Hypothalamus (tissue), 51 donors: ENCODE data around the gene IL17B.
A peak's percentile ranks its signal among the peaks of the same experiment; 100 is the strongest.
"Not testable (repeated sequence)": the region's sequence is repeated elsewhere in the genome, so short reads cannot be mapped to it uniquely, and the experiment has no call there.

Experiments used
- DNase-seq, 51 donors: peaks; one replicate each; lab custom pipeline; 2025; lab: John Stamatoyannopoulos, UW

Gene IL17B

DNA sequence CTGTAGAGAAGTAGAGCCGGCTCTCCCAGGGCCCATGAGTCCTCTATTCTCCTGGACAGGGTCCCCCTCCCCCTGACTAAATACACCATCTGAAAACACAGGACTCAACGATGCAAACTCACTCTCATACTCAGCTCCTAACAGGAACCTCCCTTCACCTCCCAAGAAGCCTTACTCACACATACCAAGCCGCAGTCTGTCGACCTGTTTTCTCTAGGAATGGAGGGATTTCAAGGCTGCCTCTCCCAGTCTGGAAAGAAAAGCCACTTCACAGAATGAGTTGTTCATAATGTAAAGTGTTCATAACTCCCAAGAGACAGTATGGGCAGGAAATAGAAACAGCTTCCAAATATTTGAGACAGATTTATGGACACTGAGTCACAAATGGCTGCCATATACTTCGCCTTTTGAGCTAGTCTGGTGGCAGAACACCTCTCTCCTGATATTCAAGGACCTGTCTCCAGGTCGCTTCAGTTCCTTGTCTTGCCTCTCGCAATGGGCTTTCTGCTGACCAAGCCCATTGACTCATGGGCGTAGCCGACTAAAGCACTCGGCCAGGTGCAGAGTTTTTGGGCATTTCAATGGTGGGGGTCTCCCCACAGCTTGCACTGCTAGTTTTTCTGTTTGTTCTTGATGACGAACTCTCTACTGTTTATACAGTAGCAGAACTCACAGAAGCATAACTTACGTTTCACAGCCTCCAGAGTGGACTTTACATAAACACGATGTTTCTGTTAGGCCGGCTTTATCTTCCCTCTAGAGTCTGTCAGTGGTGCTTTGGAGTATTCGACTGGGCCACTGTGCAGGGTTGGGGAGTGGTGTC, 25.0 kb upstream of the IL17B start:
- no peak for DNase-seq

DNA sequence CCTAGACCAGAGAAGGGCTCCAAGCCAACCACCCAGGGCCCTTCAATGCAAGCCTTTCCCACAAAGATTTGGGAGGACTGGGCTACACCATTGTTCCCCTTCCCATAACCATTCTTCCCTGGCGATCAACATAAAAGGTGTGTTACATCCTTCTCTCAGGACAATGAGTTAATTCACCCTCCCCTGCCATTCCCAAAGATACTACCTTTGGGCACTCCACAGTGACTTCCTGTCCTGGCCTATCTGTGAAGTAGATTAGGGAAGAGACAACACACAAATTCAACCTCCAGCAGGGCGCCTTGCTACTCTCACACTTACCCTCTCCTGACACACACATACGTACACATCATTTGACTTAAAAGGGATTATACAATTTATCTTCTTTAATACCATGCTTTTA, 23.2 kb upstream of the IL17B start:
- no peak for DNase-seq

DNA sequence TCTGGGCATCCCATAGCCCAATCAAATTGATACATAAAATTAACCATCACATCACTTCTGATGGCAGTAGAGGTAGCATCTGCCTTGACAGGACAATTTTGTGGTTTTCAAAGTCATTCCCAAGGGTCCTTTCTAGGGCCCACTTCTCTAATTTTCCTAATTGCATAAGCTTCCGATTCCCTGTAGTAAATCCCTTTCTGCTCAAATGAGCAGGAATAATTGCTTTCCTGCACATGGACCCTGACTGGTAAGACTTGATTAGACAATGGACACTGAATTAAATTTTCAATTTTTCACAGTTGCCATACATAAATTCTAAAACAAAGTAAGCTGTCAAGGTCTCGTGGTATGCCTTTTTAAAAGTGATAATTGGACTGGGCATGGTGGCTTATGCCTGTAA, 22.0 kb upstream of the IL17B start:
- no peak for DNase-seq

DNA sequence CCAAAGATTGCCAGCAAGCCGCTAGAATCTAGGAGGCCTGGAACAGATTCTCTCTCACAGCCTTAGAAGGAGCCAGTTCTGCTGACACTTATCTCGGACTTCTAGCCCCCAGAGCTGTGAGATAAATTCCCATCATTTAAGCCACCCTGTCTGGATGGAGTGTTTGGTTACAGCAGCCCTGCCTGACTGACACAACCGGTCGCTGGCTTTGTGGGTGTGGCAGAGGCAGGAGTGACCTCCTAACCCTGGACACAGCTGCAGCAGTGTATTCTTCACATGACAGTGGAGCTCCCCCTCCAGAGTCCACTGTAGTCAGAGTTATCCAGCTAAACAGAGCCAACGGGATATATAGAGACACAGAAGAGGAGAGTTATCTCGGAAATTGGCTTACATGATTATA, 21.2 kb upstream of the IL17B start:
- DNase-seq: no peak

DNA sequence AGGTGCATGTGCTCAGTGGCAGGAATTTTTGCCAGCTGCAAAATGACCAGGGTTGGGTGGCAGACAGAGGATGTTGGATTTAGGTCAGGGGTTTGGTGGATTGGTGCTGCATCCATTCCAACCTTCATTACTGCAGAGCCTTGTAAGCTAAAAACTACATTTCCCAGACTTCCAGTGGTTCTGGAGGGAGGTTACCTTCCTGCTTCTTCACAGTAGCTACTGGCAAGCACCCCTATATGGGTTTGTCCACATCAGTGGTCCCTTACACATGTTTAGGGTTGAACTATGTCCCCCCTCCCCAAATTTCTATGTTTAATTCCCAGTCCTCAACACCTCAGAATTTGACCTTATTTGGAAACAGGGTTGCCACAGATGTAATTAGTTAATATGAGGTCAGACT, 20.7 kb upstream of the IL17B start:
- no peak for DNase-seq

DNA sequence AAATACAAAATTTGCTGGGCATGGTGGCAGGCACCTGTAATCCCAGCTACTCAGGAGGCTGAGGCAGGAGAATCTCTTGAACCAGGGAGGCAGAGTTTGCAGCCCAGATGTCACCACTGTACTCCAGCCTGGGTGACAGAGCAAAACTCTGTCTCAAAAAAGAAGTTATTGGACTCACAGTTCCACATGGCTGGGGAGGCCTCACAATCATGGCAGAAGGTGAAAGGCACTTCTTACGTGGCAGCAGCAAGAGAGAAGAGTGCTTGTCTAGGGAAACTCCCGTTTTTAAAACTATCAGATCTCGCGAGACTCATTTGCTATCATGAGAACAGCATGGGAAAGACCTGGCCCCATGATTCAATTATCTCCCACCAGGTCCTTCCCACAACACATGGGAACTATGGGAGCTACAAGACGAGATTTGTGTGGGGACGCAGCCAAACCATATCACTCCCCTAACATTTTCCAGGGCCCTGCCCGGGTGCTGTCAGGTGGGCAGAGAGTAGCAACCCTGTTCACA, 19.7 kb upstream of the IL17B start:
- DNase-seq: not testable (repeated sequence)

DNA sequence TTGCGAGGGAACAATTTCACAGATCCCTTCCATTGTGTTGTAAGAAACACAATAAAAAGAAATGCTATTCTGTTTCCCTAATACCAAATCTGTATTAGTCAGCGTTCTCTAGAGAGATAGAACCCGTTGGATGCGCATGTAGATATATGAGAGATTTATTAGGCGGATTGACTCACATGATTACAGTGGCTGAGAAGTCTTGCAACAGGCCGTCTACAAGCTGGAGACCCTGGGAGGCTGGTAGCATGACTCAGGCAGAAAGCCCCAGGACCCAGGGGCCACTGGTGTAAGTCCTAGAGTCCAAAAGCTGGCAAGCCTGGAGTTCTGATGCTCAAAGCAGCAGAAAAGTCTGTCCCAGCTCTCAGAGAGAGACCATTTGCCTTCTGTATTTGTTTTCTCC, 18.4 kb upstream of the IL17B start:
- DNase-seq: no peak

DNA sequence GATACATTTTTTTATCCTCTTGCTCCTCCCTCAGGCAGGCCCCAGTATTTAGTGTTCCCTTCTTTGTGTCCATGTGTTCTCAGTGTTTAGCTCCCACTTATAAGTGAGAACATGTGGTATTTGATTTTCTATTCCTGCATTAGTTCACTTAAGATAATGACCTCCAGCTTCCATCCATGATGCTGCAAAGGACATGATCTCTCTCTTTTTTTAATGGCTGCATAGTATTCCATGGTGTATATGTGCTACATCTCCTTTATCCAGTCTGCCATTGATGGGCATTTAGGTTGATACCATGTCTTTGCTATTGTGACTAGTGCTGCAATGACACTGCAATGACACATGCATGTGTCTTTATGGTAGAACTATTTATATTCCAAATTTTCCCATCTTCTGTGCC, 15.9 kb upstream of the IL17B start:
- not testable (repeated sequence) for DNase-seq

DNA sequence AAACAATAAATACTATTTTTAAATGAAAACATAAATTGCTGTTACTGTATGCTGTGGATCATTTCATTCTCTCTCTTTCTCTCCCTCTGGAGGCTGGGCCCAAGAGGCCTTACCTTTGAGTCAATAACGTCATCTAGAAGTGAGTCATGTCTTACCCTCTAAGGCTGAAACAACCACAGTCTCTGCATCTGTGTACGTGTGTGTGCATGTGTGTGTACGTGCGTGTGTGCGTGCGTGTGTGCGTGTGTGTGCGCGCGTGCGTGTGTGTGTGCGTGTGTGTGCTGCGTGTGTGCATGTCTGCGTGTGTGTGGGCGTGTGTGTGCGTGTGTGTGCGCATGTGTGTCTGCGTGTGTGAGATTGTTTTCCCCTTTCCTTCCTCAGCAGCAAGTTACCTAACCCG, 13.6 kb upstream of the IL17B start:
- no peak for DNase-seq

DNA sequence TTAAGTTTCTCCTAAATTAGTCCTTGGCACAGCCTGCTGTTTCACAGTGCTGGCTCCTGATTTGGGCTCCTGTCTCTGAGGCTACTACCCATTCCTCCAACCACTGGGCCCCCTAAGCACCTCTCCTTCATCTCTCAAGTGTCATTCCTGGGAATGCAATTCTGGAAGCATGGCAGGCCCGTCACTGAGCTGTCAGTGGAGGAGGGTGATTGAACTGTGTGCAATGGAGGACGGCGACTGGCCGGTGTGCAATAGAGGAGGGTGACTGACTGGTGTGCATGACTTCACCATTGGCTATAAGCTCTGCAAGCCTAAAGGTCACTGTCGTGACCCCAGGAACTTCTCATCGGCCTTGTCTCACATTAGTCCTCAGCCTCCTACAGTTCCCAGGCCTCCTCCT, 12.4 kb upstream of the IL17B start:
- no peak for DNase-seq

DNA sequence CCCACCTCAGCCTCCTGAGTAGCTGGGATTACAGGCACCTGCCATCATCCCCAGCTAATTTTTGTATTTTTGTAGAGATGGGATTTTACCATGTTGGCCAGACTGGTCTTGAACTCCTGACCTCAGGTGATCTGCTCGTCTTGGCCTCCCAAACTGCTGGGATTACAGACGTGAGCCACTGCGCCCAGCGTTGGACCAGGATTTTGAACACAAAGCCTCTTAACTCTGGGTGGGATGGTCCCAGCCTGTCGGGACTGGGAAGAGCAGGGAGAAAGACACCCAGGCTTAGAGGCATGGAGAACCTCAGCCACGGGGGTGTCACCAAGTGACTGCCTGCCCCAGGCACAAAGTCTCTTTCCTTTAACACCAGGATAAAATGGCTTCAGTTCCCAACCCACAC, 12.0 kb upstream of the IL17B start:
- not testable (repeated sequence) for DNase-seq

DNA sequence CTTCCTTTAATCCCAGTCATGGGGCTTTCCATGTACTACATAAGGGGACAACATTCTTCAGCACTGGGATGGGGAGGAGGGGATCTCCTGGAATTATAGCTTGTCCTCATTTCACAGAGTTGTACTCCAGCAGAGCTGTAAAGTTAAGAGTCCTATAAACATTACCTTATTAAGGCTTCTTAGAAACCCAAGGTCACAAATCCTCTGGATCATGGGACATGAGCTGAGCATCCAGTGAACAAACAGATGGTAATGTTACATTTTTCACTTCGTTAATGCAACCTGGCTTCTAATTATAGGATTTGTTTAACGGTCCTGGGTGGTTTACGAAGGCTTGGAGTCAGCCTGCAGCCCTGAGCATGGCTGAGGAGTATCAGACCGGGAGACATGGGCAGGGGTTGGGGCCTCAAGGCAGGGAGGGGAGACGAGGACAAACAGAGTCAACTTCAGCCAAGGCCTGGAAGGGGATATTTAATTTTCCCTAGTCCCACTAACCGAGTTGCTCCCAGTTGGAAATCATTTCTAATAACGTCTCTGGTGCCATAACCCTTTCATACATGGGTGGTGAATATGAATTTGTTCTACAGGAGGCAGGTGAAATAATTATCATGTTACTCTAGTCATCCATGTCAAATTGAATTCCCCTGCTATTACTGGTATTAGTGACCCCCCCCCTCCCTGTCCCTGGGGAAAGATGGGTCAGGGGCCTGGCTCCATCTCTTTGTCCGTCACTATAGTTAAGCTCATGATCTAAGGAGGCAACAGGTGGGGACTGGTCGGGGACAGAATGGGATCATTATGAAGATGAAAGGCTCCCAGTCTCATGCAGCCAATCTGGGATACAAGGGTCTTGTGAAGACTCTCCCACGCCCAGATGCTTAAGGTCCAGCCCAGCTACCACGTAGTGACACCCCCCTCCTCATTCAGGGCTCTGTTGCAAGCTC, 10.7 kb upstream of the IL17B start:
- no peak for DNase-seq

DNA sequence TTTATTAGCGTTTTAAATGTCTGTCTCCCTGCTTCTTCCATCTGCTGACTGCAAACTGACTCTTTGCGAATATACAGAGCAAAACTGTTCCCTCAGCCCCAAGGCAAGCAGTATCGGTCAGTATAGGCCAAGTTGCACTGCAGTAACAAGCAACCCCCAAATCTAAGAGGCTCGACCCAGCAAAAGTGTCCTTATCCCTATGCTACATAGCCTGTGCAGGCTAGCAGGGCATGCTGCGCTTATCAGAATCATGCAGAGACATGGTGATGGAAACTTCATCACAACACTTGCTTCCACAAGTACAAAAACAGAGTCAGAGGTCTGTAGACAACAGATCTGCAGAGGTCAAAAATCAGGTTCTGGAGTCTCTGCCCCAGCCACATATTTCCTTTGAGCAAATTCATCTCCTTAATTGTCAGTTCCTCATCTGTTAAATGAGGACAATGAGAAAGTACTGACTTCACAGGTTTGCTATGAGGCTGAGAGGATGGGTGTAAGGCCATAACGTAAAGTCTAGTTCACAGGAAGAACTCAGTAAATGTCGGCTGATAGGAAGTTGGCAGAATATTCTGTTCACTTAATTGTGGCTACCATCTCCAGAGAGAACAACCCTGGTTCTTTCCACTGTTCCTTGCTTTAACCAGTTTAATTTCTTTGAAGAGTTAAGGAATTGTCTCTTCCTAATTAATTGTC, 9.6 kb upstream of the IL17B start:
- no peak for DNase-seq

DNA sequence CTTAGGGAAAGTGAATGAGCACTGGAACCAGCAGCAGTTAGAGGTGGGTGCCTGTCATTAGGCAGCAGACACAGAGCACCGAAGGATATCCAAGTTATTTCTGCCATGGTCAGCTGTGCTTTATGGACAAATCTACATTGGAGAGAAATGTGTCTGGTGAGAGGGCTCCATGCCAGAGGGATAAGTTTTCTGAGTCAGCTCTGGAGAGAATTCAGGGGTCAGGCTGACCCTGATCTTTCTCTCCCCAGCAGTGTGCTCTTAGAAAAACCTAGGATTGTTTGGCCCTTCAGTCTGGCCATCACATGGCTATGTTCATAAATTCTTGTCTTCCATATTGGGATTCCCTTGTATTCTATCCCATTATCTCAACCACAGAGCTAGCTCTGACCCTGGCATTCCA, 8.9 kb upstream of the IL17B start:
- no peak for DNase-seq

DNA sequence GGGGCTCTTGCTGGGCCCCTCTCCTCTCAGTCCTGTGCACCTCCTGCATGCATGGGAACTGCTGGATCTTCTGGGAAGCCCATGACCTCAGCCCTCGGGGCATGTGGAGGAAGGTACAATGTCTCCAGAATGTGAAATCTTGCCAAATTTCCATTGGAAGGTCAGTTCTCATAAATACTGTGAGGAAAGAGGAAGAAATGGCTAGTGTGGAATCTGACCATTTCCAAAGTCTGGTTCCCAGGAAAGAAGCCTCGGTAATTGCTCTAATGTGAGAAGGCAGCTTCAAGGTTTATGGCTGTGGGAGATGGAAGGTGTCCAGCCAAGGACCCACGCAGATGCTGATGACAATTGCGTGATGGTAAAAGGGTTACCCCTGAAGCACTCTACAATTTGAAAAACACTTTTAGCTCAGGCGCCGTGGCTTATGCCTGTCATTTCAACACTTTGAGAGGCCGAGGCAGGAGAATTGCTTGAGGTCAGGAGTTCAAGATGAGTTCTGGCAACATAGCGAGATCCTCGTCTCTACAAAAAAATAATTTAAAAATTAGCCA, 8.1 kb upstream of the IL17B start:
- no peak for DNase-seq

DNA sequence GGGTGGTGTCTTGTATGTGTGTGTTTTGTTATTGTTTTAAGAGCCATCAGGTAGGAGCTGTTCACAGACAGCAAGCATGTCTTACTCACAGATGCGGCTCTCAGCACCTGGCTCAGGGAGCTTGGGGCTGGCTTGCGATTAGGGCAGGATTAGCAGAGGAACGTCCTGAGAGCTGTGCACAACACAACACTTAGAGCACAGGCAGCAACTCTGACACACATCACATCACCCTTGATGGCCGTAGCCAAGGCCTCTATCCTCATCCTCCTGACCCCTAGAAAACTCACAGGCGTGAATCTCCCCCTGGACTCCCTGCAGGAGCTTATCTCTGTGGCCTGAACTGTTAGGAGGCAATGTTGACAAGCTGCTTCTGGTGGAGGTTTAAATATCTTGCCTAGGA, 7.1 kb upstream of the IL17B start:
- no peak for DNase-seq

DNA sequence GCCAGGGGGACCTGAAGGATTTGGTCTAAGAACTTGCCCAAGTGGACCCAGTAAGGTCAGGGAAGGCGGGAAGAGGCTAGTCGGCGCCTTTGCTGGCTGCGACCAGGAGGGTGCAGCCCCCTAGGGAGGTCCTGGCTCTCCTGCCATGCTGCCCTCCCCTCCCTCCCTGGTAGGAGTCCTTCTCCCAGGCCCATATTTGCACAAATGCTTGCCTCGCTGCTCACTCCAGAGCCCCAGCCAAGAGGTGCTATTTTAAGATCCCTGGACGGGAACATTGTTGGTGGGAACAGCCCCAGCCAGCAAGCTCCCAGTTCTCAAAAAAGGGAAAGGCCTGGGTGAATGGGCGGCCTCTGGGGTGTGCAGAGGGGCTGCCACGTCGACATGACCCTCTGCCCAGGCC, 4.3 kb upstream of the IL17B start:
- DNase-seq: no peak

DNA sequence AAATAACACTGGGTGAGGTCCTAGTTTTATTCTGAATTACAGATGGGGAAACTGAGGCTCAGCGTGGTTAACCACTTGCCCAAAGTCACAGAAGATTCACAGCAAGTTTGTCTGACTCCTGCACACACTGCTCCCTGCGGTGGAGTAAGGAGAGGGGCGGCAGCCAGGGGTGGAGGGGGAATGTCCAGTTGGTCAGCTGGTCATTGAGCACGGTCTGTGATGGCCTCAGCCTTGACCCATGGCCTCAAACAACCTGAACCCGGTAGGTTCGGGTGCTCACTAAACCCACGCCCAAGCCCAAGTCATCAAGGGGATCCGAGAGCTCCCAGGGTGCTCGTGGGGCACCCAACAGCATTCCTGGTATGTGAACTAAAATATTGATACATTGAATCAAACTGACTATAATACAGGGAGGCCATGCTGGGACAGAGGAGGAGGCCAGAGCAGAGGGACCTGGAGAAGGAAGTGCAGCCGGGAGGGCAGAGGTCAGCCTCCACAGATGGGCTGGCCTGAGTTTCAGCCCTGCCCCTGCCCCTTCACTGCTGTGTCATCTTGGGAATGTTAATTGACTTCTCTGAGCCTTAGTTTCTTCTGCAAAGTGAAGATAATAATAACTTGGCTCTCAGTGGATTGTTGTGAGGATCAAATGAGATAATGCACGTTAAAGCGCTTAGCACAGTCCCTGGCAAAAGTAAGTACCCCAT, 3.6 kb upstream of the IL17B start:
- DNase-seq: no peak

DNA sequence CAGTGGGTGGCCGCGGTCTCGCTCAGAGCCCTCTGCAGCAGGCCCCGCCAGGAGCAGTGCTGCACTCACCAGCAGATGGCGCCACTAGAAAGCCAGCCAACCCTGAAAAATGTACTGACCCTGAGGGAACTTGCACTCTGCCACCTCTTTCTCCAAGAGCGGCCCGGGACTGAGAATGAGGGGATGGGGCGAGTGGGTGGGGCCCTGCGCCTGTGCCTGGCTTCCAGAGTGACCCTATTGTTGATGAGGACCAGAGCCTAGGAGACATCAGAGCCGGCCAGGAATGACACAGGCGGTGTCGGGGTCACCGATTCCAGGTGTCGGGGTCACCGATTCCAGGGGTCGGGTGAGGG, 2.9 kb upstream of the IL17B start:
- DNase-seq: peak in 36 of 51 donors; percentile 5 to 64 (median 28)
